HepG2 (cell line): ENCODE results near the gene TMEM151A. TPM values are rescaled to one million over a fixed set of nuclear protein-coding genes. Genes with fewer than 3 reads are reported as not detected.

ENCODE experiments used
- DNMT3B ChIP-seq: conservative IDR thresholded peaks from 2 replicates; pipeline ENCODE4 v1.6.1; 2016; ENCODE audit warnings: missing biosample characterization, control low read depth
- RBAK ChIP-seq: sonication (generic); formaldehyde crosslinking; IDR thresholded peaks from 2 replicates; pipeline ENCODE4 v1.5.1; 2020; ENCODE audit warnings: mild to moderate bottlenecking, missing genetic modification reagents
- REL ChIP-seq: sonication (generic); formaldehyde crosslinking; conservative IDR thresholded peaks from 2 replicates; pipeline ENCODE4 v1.8.0; 2022; ENCODE audit warnings: mild to moderate bottlenecking, missing genetic modification reagents, moderate library complexity
- YEATS4 ChIP-seq: sonication (generic); formaldehyde crosslinking; IDR thresholded peaks from 2 replicates; pipeline ENCODE4 v1.4.0; 2020; ENCODE audit warnings: missing genetic modification reagents, borderline replicate concordance
- ZNF136 ChIP-seq: sonication (generic); formaldehyde crosslinking; IDR thresholded peaks from 2 replicates; pipeline ENCODE4 v1.8.1; 2022; ENCODE audit warnings: low read depth, mild to moderate bottlenecking, moderate library complexity, missing genetic modification reagents
- ZNF264 ChIP-seq: sonication (generic); formaldehyde crosslinking; IDR thresholded peaks from 2 replicates; pipeline ENCODE4 v1.4.0; 2020; ENCODE audit warnings: missing genetic modification reagents
- ZNF317 ChIP-seq: sonication (generic); formaldehyde crosslinking; IDR thresholded peaks from 2 replicates; pipeline ENCODE4 v1.5.0; 2020; ENCODE audit warnings: mild to moderate bottlenecking, missing genetic modification reagents
- ZNF350 ChIP-seq: sonication (generic); formaldehyde crosslinking; IDR thresholded peaks from 2 replicates; pipeline ENCODE4 v1.4.0; 2020; ENCODE audit warnings: mild to moderate bottlenecking, low read depth, missing genetic modification reagents, borderline replicate concordance
- ZNF564 ChIP-seq: sonication (generic); formaldehyde crosslinking; IDR thresholded peaks from 2 replicates; pipeline ENCODE4 v1.8.1; 2023; ENCODE audit warnings: mild to moderate bottlenecking, missing genetic modification reagents
- ZNF570 ChIP-seq: sonication (generic); formaldehyde crosslinking; IDR thresholded peaks from 2 replicates; pipeline ENCODE4 v1.4.0; 2020; ENCODE audit warnings: mild to moderate bottlenecking, missing genetic modification reagents, borderline replicate concordance
- ZNF7 ChIP-seq: IDR thresholded peaks from 2 replicates; pipeline ENCODE4 v1.6.1; 2016; ENCODE audit warnings: missing biosample characterization, missing genetic modification reagents
- ZNF75D ChIP-seq: sonication (generic); formaldehyde crosslinking; IDR thresholded peaks from 2 replicates; pipeline ENCODE4 v1.8.1; 2023; ENCODE audit warnings: missing genetic modification reagents, mild to moderate bottlenecking, borderline replicate concordance
- ZSCAN30 ChIP-seq: sonication (generic); formaldehyde crosslinking; IDR thresholded peaks from 2 replicates; pipeline ENCODE4 v1.5.0; 2020; ENCODE audit warnings: mild to moderate bottlenecking, missing genetic modification reagents
- polyA plus RNA-seq, 8 experiments: library from polyadenylated mRNA; depleted of rRNA in 3 of 8; stranded (reverse) in 7 of 8; unstranded in 1 of 8; fragments of >200 nt; fragmentation: Illumina TruSeq in 4 of 8; extraction: Trizol in 4 of 8; gene quantifications; 2 replicates each; pipeline versions ENCODE4 v1.2.1 to v1.2.3, GENCODE V29; 2011 to 2016; ENCODE audit warnings: low read depth in 4 of 8, missing spikeins in 1 of 8, mixed read lengths in 1 of 8; ENCODE audit not compliant: insufficient read depth in 1 of 8
- total RNA-seq, 5 experiments: library from RNA; depleted of rRNA; stranded (reverse); fragments of >200 nt; fragmentation: Illumina TruSeq; extraction: Trizol; gene quantifications; 2 replicates each; pipeline ENCODE4 v1.2.3, GENCODE V29; 2016; ENCODE audit warnings: low read depth in 1 of 5
- TF ChIP-seq, protein P1 (sequence below): sonication (generic); formaldehyde crosslinking; IDR thresholded peaks from 2 replicates; pipeline ENCODE4 v1.4.0; 2020; ENCODE audit warnings: missing genetic modification reagents, borderline replicate concordance
- TF ChIP-seq, protein P2 (sequence below): sonication (generic); formaldehyde crosslinking; IDR thresholded peaks from 2 replicates; pipeline ENCODE4 v1.4.0; 2020; ENCODE audit warnings: missing genetic modification reagents, low read depth, mild to moderate bottlenecking, borderline replicate concordance
- TF ChIP-seq, protein P3 (sequence below): sonication (generic); formaldehyde crosslinking; IDR thresholded peaks from 2 replicates; pipeline ENCODE4 v1.4.0; 2020; ENCODE audit warnings: missing genetic modification reagents
- TF ChIP-seq, protein P4 (sequence below): sonication (generic); formaldehyde crosslinking; IDR thresholded peaks from 2 replicates; pipeline ENCODE4 v1.4.0; 2020; ENCODE audit warnings: low read depth, missing genetic modification reagents

Gene TMEM151A
- total and polyA plus RNA-seq, 2 of the 13 experiments (the other 11 are each of a cell fraction or from before 2014, with no cell fraction given), result 0.18 to 0.33 TPM

DNA sequence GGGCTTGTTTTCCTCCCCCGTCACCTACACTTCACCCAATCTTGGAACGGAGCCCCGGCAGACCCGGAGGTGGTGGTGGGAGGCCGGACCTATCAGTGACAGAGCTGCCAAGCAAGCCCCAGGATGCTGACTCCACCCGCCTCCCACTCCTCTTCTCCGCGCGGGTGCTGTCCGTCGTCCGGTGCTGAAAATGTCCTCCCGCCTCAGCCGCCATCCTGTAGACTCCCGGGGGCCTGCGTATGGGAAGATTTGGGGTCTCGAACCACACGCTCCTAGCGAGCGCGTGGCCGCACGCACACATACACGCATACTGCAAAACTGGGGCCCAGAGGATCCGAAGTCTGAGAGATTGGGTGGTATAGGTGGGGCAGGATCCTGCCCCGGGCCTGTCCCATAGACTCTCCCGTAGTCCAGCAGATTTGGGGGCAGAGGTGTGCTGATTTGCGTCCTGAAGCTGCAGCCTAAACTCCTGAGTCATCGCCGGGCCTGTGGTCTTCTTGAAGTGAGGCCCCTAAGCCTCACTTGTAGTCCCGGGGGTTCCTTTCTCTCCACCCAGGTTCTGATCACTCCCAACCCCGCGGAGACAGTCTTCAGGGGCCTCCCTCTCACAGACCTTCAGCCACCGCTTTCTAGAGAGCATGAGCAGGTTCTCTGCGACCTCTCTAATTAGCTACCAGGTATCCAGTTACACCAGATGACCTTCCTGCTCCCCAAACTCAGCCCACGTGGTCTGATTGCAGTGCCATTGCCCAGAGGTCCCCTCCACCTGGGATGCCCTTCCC is 2.0 kb upstream of the TMEM151A start (continued):
- TF ChIP-seq, protein P1, sequence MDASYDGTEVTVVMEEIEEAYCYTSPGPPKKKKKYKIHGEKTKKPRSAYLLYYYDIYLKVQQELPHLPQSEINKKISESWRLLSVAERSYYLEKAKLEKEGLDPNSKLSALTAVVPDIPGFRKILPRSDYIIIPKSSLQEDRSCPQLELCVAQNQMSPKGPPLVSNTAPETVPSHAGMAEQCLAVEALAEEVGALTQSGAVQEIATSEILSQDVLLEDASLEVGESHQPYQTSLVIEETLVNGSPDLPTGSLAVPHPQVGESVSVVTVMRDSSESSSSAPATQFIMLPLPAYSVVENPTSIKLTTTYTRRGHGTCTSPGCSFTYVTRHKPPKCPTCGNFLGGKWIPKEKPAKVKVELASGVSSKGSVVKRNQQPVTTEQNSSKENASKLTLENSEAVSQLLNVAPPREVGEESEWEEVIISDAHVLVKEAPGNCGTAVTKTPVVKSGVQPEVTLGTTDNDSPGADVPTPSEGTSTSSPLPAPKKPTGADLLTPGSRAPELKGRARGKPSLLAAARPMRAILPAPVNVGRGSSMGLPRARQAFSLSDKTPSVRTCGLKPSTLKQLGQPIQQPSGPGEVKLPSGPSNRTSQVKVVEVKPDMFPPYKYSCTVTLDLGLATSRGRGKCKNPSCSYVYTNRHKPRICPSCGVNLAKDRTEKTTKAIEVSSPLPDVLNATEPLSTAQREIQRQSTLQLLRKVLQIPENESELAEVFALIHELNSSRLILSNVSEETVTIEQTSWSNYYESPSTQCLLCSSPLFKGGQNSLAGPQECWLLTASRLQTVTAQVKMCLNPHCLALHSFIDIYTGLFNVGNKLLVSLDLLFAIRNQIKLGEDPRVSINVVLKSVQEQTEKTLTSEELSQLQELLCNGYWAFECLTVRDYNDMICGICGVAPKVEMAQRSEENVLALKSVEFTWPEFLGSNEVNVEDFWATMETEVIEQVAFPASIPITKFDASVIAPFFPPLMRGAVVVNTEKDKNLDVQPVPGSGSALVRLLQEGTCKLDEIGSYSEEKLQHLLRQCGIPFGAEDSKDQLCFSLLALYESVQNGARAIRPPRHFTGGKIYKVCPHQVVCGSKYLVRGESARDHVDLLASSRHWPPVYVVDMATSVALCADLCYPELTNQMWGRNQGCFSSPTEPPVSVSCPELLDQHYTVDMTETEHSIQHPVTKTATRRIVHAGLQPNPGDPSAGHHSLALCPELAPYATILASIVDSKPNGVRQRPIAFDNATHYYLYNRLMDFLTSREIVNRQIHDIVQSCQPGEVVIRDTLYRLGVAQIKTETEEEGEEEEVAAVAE (CRISPR knock-in tag), result peak; percentile 81; the same call in 1 of the 2 replicates
- TF ChIP-seq, protein P2, sequence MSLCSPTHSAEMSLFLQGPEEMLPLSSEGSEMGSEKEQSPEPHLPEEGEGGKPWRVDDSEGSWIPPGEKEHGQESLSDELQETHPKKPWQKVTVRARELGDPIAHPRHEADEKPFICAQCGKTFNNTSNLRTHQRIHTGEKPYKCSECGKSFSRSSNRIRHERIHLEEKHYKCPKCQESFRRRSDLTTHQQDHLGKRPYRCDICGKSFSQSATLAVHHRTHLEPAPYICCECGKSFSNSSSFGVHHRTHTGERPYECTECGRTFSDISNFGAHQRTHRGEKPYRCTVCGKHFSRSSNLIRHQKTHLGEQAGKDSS (CRISPR knock-in tag), result peak; percentile 72; the same call in 1 of the 2 replicates
- peak; percentile 55; the same call in 1 of the 2 replicates for TF ChIP-seq ZNF564
- peak; percentile 88 for TF ChIP-seq ZNF317
- TF ChIP-seq, protein P3, sequence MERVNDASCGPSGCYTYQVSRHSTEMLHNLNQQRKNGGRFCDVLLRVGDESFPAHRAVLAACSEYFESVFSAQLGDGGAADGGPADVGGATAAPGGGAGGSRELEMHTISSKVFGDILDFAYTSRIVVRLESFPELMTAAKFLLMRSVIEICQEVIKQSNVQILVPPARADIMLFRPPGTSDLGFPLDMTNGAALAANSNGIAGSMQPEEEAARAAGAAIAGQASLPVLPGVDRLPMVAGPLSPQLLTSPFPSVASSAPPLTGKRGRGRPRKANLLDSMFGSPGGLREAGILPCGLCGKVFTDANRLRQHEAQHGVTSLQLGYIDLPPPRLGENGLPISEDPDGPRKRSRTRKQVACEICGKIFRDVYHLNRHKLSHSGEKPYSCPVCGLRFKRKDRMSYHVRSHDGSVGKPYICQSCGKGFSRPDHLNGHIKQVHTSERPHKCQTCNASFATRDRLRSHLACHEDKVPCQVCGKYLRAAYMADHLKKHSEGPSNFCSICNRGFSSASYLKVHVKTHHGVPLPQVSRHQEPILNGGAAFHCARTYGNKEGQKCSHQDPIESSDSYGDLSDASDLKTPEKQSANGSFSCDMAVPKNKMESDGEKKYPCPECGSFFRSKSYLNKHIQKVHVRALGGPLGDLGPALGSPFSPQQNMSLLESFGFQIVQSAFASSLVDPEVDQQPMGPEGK (CRISPR knock-in tag), result peak; percentile 20; the same call in 1 of the 2 replicates
- peak; percentile 86 for TF ChIP-seq REL (CRISPR knock-in tag)
- TF ChIP-seq YEATS4, result no peak
- TF ChIP-seq ZNF570, result peak; percentile 90; the same call in 1 of the 2 replicates
- TF ChIP-seq ZSCAN30, result no peak; the same call in 1 of the 2 replicates
- peak; percentile 59; the same call in 1 of the 2 replicates for TF ChIP-seq ZNF75D (CRISPR knock-in tag)
- TF ChIP-seq ZNF136 (CRISPR knock-in tag), result no peak
- 0 out of 2 replicates have a peak, but pooled peaks have one; percentile 53 for TF ChIP-seq ZNF264 (CRISPR knock-in tag)
- TF ChIP-seq ZNF350 (CRISPR knock-in tag), result no peak; the same call in 1 of the 2 replicates
- TF ChIP-seq, protein P4, sequence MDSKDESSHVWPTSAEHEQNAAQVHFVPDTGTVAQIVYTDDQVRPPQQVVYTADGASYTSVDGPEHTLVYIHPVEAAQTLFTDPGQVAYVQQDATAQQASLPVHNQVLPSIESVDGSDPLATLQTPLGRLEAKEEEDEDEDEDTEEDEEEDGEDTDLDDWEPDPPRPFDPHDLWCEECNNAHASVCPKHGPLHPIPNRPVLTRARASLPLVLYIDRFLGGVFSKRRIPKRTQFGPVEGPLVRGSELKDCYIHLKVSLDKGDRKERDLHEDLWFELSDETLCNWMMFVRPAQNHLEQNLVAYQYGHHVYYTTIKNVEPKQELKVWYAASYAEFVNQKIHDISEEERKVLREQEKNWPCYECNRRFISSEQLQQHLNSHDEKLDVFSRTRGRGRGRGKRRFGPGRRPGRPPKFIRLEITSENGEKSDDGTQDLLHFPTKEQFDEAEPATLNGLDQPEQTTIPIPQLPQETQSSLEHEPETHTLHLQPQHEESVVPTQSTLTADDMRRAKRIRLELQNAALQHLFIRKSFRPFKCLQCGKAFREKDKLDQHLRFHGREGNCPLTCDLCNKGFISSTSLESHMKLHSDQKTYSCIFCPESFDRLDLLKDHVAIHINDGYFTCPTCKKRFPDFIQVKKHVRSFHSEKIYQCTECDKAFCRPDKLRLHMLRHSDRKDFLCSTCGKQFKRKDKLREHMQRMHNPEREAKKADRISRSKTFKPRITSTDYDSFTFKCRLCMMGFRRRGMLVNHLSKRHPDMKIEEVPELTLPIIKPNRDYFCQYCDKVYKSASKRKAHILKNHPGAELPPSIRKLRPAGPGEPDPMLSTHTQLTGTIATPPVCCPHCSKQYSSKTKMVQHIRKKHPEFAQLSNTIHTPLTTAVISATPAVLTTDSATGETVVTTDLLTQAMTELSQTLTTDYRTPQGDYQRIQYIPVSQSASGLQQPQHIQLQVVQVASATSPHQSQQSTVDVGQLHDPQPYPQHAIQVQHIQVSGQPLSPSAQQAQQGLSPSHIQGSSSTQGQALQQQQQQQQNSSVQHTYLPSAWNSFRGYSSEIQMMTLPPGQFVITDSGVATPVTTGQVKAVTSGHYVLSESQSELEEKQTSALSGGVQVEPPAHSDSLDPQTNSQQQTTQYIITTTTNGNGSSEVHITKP (CRISPR knock-in tag), result peak; percentile 9; the same call in 1 of the 2 replicates
- peak; percentile 95; the same call in 1 of the 2 replicates for TF ChIP-seq DNMT3B (CRISPR knock-in tag)
- 0 out of 2 replicates have a peak, but pooled peaks have one; percentile 33 for TF ChIP-seq RBAK (CRISPR knock-in tag)
- TF ChIP-seq ZNF7 (CRISPR knock-in tag), result no peak; the same call in 1 of the 2 replicates
